Activated CD4-positive, alpha-beta T cell treated with anti-CD3 and anti-CD28 coated beads for 24 hours (primary cell): ENCODE results near the gene C4orf54.

Experiments used
- DNase-seq, 2 donors: peaks; one replicate each; pipeline ENCODE4 v3.0.0-alpha.2; 2020; ENCODE audit warnings: low read depth in 2 of 2

The C4orf54 gene

GRCh38 chr4:99657798-99658197, at the start of gene C4orf54:
Gene C4orf54 (minus strand): TSS chr4:99657828. CDS start chr4:99654648, 3,180 bp downstream.
- no peak for DNase-seq

GRCh38 chr4:99705891-99706290, 48.3 kb upstream of the C4orf54 start:
- DNase-seq: no peak

- no peak for DNase-seq
Measured at GRCh38 chr4:99696801-99697200, 39.2 kb upstream of the C4orf54 start.

GRCh38 chr4:99693140-99693539, 35.5 kb upstream of the C4orf54 start:
- no peak for DNase-seq

GRCh38 chr4:99690990-99691389, 33.4 kb upstream of the C4orf54 start:
- DNase-seq: no peak

- DNase-seq: no peak
Measured at GRCh38 chr4:99690472-99690871, 32.8 kb upstream of the C4orf54 start.

GRCh38 chr4:99687120-99687519, 29.5 kb upstream of the C4orf54 start:
- DNase-seq: no peak

GRCh38 chr4:99685234-99685633, 27.6 kb upstream of the C4orf54 start:
- no peak for DNase-seq

- no peak for DNase-seq
Measured at GRCh38 chr4:99683895-99684294, 26.3 kb upstream of the C4orf54 start.

- no peak for DNase-seq
Measured at GRCh38 chr4:99679976-99680375, 22.3 kb upstream of the C4orf54 start.

GRCh38 chr4:99679204-99679603, 21.6 kb upstream of the C4orf54 start:
- no peak for DNase-seq

GRCh38 chr4:99677161-99677560, 19.5 kb upstream of the C4orf54 start:
- no peak for DNase-seq

GRCh38 chr4:99670409-99671073, 12.9 kb upstream of the C4orf54 start:
- DNase-seq: no peak

- DNase-seq: no peak
Measured at GRCh38 chr4:99669084-99669483, 11.5 kb upstream of the C4orf54 start.

- DNase-seq: no peak
Measured at GRCh38 chr4:99668472-99668871, 10.8 kb upstream of the C4orf54 start.

- DNase-seq: no peak
Measured at GRCh38 chr4:99665983-99666382, 8.4 kb upstream of the C4orf54 start.

GRCh38 chr4:99664716-99665115, 7.1 kb upstream of the C4orf54 start:
- no peak for DNase-seq

GRCh38 chr4:99661907-99662306, 4.3 kb upstream of the C4orf54 start:
- DNase-seq: no peak

- DNase-seq: no peak
Measured at GRCh38 chr4:99658666-99659065, 1.0 kb upstream of the C4orf54 start.

- DNase-seq: no peak
Measured at GRCh38 chr4:99655308-99656081, 2.1 kb downstream of the C4orf54 start.

- no peak for DNase-seq
Measured at GRCh38 chr4:99654361-99654761, 3.3 kb downstream of the C4orf54 start.

GRCh38 chr4:99653916-99654315, 3.7 kb downstream of the C4orf54 start:
- no peak for DNase-seq
